Urinary bladder (tissue), 4 donors: Measurements from ENCODE around the gene IFT172. TPM values are rescaled to one million over a fixed set of nuclear protein-coding genes. Genes with fewer than 3 reads are reported as not detected.

Source experiments
- DNase-seq: peaks from one replicate; pipeline ENCODE4 v3.0.0-alpha.2; 2015; ENCODE audit errors: extremely low spot score
- H3K27ac ChIP-seq: one replicate; pipeline ENCODE4 v1.5.1; 2013; ENCODE audit warnings: low read depth, mild to moderate bottlenecking, moderate library complexity
- H3K36me3 ChIP-seq: one replicate; pipeline ENCODE4 v1.6.1; 2013; ENCODE audit warnings: mild to moderate bottlenecking, moderate library complexity; ENCODE audit not compliant: insufficient read depth
- H3K4me1 ChIP-seq: one replicate; pipeline ENCODE4 v1.6.1; 2013; ENCODE audit warnings: mild to moderate bottlenecking, moderate library complexity; ENCODE audit not compliant: insufficient read depth
- H3K4me3 ChIP-seq: one replicate; pipeline ENCODE4 v1.5.1; 2013; ENCODE audit warnings: low read depth, low read length
- WGBS: extraction: QIAGEN DNeasy Blood & Tissue Kit; methylation state at CpG from one replicate; pipeline ENCODE4 v1.1.7; 2013; 5-methylcytosine and 5-hydroxymethylcytosine counted together
- polyA plus RNA-seq: library from polyadenylated mRNA; stranded (reverse); fragments of 200-250 nt; gene quantifications from one replicate; pipeline ENCODE4 v1.2.3, GENCODE V29; 2013
- small RNA-seq: library from RNA; depleted of rRNA; stranded (forward); fragments of <200 nt; gene quantifications from one replicate; pipeline ENCODE3, GENCODE V24; 2014
- total RNA-seq: library from RNA; depleted of rRNA; stranded (reverse); fragments of >200 nt; gene quantifications from one replicate; pipeline ENCODE4 v1.2.3, GENCODE V29; 2014
- donor health status: healthy with polysubstance abuse.
- donor health status: healthy.

The IFT172 gene
- total and polyA plus RNA-seq, 2 donors: 18.6 to 37.3 TPM

GRCh38 chr2:27398962-27399361 is 90.6 kb downstream of the IFT172 start:
- Histone ChIP-seq H3K4me3 (no peak overlapping the region), H3K36me3 (no peaks in the 10 kb centered on the region), H3K4me1 (no peaks in the 10 kb centered on the region), H3K27ac (no peak overlapping the region)
- DNase-seq: no peak
- WGBS: 96% methylated on average over 5 of the region's 5 CpGs

Small RNA genes within 50 kb of the gene (small RNA-seq; reads per million reads assigned to genes)
- gene RNU6-986P: not detected

Other genes starting within 250 kb of the IFT172 start
- gene SLC30A3, start 226.7 kb downstream of the IFT172 start, total RNA-seq: 0.53 TPM
- gene SLC30A3, start 226.7 kb downstream of the IFT172 start, polyA plus RNA-seq: 0.04 TPM
- 0.42 TPM for gene DNAJC5G, start 214.3 kb downstream of the IFT172 start, total RNA-seq
- not detected for gene DNAJC5G, start 214.3 kb downstream of the IFT172 start, polyA plus RNA-seq
- 2.6 TPM for gene TRIM54, start 207.3 kb downstream of the IFT172 start, total RNA-seq
- gene TRIM54, start 207.3 kb downstream of the IFT172 start, polyA plus RNA-seq: 0.04 TPM
- gene UCN, start 181.3 kb downstream of the IFT172 start, total RNA-seq: 1.1 TPM
- 1.5 TPM for gene UCN, start 181.3 kb downstream of the IFT172 start, polyA plus RNA-seq
- gene MPV17, start 166.6 kb downstream of the IFT172 start, total RNA-seq: 46.2 TPM
- 89.2 TPM for gene MPV17, start 166.6 kb downstream of the IFT172 start, polyA plus RNA-seq
- 37.7 TPM for gene GTF3C2, start 133.0 kb downstream of the IFT172 start, total RNA-seq
- gene GTF3C2, start 133.0 kb downstream of the IFT172 start, polyA plus RNA-seq: 29.9 TPM
- gene EIF2B4, start 119.4 kb downstream of the IFT172 start, total RNA-seq: 11.2 TPM
- gene EIF2B4, start 119.4 kb downstream of the IFT172 start, polyA plus RNA-seq: 48.8 TPM
- 69.8 TPM for gene SNX17, start 119.1 kb downstream of the IFT172 start, total RNA-seq
- 105 TPM for gene SNX17, start 119.1 kb downstream of the IFT172 start, polyA plus RNA-seq
- 6.1 TPM for gene ZNF513, start 109.0 kb downstream of the IFT172 start, total RNA-seq
- 19.9 TPM for gene ZNF513, start 109.0 kb downstream of the IFT172 start, polyA plus RNA-seq
- 30.0 TPM for gene PPM1G, start 80.2 kb downstream of the IFT172 start, total RNA-seq
- gene PPM1G, start 80.2 kb downstream of the IFT172 start, polyA plus RNA-seq: 65.5 TPM
- gene NRBP1, start 61.1 kb downstream of the IFT172 start, total RNA-seq: 87.7 TPM
- gene NRBP1, start 61.1 kb downstream of the IFT172 start, polyA plus RNA-seq: 113 TPM
- 2.5 TPM for gene KRTCAP3, start 47.4 kb downstream of the IFT172 start, total RNA-seq
- gene KRTCAP3, start 47.4 kb downstream of the IFT172 start, polyA plus RNA-seq: 12.7 TPM
- 7.0 TPM for gene FNDC4, start 5.5 kb upstream of the IFT172 start, total RNA-seq
- gene FNDC4, start 5.5 kb upstream of the IFT172 start, polyA plus RNA-seq: 10.5 TPM
- gene GCKR, start 7.1 kb upstream of the IFT172 start, total RNA-seq: 0.11 TPM
- gene GCKR, start 7.1 kb upstream of the IFT172 start, polyA plus RNA-seq: 0.49 TPM
- 40.2 TPM for gene ZNF512, start 93.3 kb upstream of the IFT172 start, total RNA-seq
- gene ZNF512, start 93.3 kb upstream of the IFT172 start, polyA plus RNA-seq: 31.6 TPM
- gene CCDC121, start 139.3 kb upstream of the IFT172 start, total RNA-seq: 11.1 TPM
- gene CCDC121, start 139.3 kb upstream of the IFT172 start, polyA plus RNA-seq: 5.4 TPM
- 28.7 TPM for gene GPN1, start 139.3 kb upstream of the IFT172 start, total RNA-seq
- gene GPN1, start 139.3 kb upstream of the IFT172 start, polyA plus RNA-seq: 25.6 TPM
- gene SUPT7L, start 173.9 kb upstream of the IFT172 start, total RNA-seq: 28.2 TPM
- gene SUPT7L, start 173.9 kb upstream of the IFT172 start, polyA plus RNA-seq: 23.3 TPM
- gene SLC4A1AP, start 174.1 kb upstream of the IFT172 start, total RNA-seq: 22.6 TPM
- gene SLC4A1AP, start 174.1 kb upstream of the IFT172 start, polyA plus RNA-seq: 16.3 TPM